HL-60/S4 (cell line): ENCODE data around the gene RAB2B.

Source experiments
- in situ Hi-C: fragments of 300-500 bp; cut with MboI; formaldehyde crosslinking; loops from 2 replicates; pipeline ENCODE4 v1.14.3; 2022; ENCODE audit warnings: low sequenced_read_pairs

Gene RAB2B

GRCh38 chr14:21476925-21477681, at the start of gene RAB2B, which contains the start of gene TOX4:
RAB2B (minus strand) TSS chr14:21476959; CDS start chr14:21476872, 87 bp downstream.
TOX4 (plus strand) TSS chr14:21477195; CDS start chr14:21477279, 84 bp downstream.
- in situ Hi-C loops: no loop called here

DNA sequence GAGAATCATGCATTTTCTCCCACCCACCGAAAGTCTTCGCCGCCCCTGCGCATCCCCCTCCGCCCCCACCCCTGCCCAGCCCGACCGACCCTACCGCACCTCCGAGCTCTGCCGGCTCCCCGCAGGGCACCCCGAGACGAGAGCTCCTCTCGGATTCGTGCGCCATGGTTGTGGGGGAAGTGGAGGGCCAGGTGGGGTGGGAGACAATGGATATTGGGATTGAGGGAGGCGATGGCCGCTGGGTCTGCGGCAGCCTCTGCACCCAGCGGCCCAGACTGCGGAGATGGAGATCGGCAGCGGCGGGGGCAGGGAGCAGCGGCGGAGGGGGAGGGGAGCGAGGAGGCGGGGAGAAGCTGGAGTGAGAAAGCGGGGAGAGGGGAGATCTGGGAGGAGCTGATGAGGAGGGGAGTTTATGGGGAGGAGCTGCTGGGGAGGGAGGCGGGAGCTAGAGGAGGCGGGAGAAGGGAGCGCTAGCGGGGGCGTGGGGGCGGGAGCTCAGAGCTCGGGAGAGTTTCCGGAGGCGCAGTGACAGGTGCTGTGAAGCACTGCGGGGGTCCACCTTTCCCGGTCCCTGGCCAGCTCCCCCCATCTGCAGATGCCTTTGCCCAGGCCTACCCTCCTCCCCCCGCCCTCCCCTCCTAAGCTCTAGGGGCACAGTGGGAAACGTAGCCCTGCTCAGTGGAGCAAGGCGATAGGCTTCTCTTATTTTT, 49.4 kb upstream of the RAB2B start, which contains the start of gene SALL2:
SALL2 (minus strand) TSS at position 385 of the 710 bp plus-strand sequence; CDS start at position 166, 219 bp downstream.
- in situ Hi-C loops: no loop called here

GRCh38 chr14:21525571-21525961, 48.8 kb upstream of the RAB2B start:
- in situ Hi-C loops: no loop called here

- in situ Hi-C loops: no loop called here
Measured at GRCh38 chr14:21524575-21525490, 48.1 kb upstream of the RAB2B start.

- in situ Hi-C loops: no loop called here
Measured at GRCh38 chr14:21523203-21523602, 46.4 kb upstream of the RAB2B start.

DNA sequence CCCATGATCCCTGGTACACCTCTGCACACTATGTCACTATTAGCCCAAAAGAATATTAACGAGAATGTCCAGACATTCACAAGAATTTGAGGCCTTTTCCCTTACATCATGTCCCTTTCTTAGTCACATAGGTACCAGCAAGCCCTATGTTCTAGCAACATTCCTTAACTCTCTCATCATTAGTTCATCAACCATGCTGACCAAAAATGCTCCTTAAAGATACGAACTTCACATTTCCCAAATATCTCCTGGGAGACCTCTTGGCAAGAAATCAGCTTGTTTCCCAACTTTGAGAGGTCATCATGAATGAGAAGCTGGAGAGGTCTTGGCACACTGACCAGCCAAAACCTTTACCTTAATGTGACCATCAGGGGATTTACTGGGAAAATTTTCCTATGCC, 44.7 kb upstream of the RAB2B start:
- in situ Hi-C loops: no loop called here

GRCh38 chr14:21520767-21521166, 44.0 kb upstream of the RAB2B start:
- in situ Hi-C loops: no loop called here

DNA sequence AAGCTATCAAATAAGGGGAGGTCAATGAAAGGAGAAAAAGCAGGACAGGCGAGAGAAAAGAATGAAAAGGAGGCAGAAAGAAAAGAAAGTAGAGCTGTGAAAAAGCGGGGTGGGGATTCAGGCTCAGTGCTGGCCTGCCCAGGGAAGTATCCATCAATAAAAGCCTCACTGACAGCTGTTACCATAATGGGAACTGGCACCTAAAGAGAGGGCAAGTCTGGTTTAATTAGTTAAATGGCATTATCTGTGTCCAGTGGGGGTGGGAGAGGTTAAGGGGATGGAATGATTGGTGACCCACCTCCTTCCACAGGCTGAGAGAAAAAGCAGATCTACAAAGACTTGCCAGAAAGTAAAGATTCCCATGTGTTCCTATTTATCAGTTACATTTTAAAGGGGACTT, 42.0 kb upstream of the RAB2B start:
- in situ Hi-C loops: no loop called here

DNA sequence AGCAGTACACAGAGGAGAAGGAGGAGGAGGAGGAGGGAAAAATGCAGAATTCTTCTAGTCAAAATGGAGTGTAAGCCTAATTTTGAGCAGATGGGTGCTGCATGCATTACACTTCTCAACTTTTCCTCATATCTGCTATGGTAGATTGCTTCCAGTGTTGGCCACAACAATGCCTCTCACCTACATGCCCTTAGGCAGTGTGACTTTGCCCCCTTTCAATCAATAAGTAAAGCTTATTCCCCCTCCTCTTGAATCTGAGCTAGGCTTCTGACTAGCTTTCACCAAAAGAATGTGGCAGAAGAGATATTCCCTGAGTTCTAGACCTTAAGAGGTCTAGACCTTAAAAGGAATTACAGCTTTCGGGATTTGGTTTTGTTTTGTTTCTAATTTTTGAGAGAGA, 37.6 kb upstream of the RAB2B start:
- in situ Hi-C loops: no loop called here

DNA sequence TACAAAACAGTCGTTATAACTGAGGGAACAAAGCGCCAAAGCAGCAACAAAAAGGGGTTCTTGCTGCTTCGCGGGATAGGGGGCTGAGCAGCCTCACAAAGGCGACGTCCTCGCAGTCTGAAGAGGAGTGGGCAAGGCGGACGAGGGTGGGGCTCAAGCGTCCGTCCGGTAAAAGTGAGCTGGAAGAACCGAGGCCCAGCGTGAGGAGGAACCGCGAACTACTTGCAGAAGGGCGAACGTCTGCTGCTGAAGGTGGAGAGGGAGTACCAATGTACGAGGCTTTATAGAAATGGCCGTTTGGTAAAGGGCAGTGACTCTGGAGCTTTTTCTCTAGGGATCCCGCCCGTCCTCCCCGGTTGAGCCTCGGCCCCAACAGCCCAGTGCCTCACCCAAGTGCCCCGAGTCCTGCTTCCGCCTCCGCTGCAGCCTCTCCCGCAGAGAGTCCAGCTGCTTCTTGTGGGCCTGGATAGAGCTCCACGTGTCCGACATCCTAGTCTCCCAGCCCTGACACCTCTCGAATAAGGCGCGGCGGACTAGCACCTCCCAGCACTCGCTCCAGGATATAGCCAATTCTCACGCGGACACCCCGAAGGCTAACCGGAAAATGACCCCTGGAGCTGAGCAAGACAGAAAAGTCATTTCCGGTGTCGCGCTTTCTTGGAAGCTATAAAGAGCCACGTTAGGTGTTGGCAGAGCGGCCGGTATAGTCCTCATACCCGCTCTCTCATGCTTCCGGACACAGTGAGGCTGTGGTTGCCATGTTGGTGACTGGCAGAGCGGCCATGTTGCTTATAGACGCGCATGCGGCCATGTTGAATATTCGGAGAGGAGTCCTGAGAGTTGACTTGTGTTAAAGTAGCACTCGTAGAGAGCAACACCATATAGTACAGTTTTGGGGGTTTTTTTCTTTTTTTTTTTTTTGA, 34.2 kb upstream of the RAB2B start, which contains the start of gene METTL3:
METTL3 (minus strand) TSS at position 606 of the 923 bp plus-strand sequence; CDS start at position 489, 117 bp downstream.
- in situ Hi-C loops: no loop called here

DNA sequence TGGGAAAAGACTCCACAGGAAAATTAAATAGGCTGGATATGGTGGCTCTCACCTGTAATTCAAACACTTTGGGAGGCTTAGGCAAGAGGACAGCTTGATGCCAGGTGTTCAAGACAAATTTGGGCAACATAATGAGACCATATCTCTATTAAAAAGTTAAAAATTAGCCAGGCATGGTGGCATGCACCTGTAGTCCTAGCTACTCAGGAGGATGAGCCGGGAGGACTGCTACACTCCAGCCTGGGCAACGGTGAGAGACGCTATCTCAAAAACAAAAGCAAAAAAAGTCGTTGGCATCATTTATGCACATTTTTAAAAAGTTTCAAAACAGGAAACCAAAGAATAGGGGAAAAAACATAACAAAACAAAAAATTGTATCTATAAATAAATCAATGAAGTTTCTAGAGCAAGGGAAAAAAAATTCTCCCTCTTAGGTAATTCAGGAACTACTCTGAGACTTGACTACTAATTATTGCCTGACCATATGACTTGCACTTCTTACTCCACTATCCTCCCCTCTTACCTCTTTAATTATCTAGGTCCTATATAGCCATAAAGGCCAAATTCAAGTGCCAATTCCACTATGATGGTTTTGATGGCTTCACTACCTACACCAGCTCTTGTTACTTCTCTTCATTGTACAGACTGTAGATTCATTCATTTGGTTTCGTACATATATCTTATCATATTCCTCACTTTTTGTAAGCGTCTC, 32.8 kb upstream of the RAB2B start:
- in situ Hi-C loops: no loop called here

GRCh38 chr14:21506557-21506956, 29.8 kb upstream of the RAB2B start:
- in situ Hi-C loops: no loop called here

- in situ Hi-C loops: no loop called here
Measured at GRCh38 chr14:21505012-21505553, 28.3 kb upstream of the RAB2B start.

DNA sequence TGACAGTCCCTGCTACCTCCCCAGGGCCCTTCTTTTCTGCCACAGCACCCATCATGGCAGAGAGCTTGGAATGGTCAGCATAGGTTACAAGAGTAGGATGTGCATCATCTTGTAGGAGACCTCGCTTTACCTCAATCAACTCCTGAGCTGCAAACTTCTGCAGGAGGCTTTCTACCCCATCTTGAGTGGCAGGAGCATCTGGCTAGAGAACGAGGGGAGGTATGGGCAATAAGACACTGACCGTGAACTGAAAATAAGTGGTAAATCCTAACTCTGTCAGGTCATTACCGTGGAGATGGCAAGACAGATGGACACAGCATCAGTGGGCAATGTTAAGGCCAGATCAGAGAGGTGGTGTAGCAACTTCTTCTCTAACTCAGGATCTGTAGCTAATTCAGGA, 26.6 kb upstream of the RAB2B start:
- in situ Hi-C loops: no loop called here

- in situ Hi-C loops: no loop called here
Measured at GRCh38 chr14:21501568-21501967, 24.8 kb upstream of the RAB2B start.

GRCh38 chr14:21498540-21499526, 22.1 kb upstream of the RAB2B start:
- in situ Hi-C loops: no loop called here

GRCh38 chr14:21496453-21496852, 19.7 kb upstream of the RAB2B start:
- in situ Hi-C loops: no loop called here
